Measurements from ENCODE around the gene PDGFRB.

Gene PDGFRB

GRCh38 chr5:150154618-150155128 is 972 bp downstream of the PDGFRB start:
- H3K27ac ChIP-seq (ENCODE audit: low read depth, low read length) = no peak overlapping the region
- H3K27me3 ChIP-seq (ENCODE audit: control insufficient read depth, insufficient read depth, low read length) = peaks cover 4% of the 10 kb centered on the region; the same call in 1 of the 2 replicates
- no peaks in the 10 kb centered on the region for H3K9me3 ChIP-seq (ENCODE audit: control insufficient read depth, insufficient read depth, low read depth, low read length)
- peak overlapping the region; percentile 28 for H3K9ac ChIP-seq (ENCODE audit: low read length)
- H3K4me1 ChIP-seq (ENCODE audit: control insufficient read depth, insufficient read depth, low read length) = peaks cover 40% of the 10 kb centered on the region
- no peaks in the 10 kb centered on the region for H3K36me3 ChIP-seq (ENCODE audit: control insufficient read depth, insufficient read depth, low read length)
- H3K4me3 ChIP-seq (ENCODE audit: low read depth, low read length) = peak overlapping the region; percentile 55; the same call in 1 of the 2 replicates

GRCh38 chr5:150153957-150154617 is 1.6 kb downstream of the PDGFRB start:
- Histone ChIP-seq H3K4me3 (ENCODE audit: low read depth, low read length) (peak overlapping the region; percentile 55; the same call in 1 of the 2 replicates), H3K27me3 (ENCODE audit: control insufficient read depth, insufficient read depth, low read length) (peaks cover 4% of the 10 kb centered on the region; the same call in 1 of the 2 replicates), H3K9me3 (ENCODE audit: control insufficient read depth, insufficient read depth, low read depth, low read length) (no peaks in the 10 kb centered on the region), H3K27ac (ENCODE audit: low read depth, low read length) (no peak overlapping the region), H3K4me1 (ENCODE audit: control insufficient read depth, insufficient read depth, low read length) (peaks cover 40% of the 10 kb centered on the region), H3K9ac (ENCODE audit: low read length) (no peak overlapping the region), H3K36me3 (ENCODE audit: control insufficient read depth, insufficient read depth, low read length) (no peaks in the 10 kb centered on the region)

GRCh38 chr5:150153483-150153882 is 2.2 kb downstream of the PDGFRB start:
- Histone ChIP-seq H3K9ac (ENCODE audit: low read length) (no peak overlapping the region), H3K36me3 (ENCODE audit: control insufficient read depth, insufficient read depth, low read length) (no peaks in the 10 kb centered on the region), H3K27ac (ENCODE audit: low read depth, low read length) (no peak overlapping the region), H3K4me3 (ENCODE audit: low read depth, low read length) (no peak overlapping the region; the same call in 1 of the 2 replicates), H3K4me1 (ENCODE audit: control insufficient read depth, insufficient read depth, low read length) (peaks cover 40% of the 10 kb centered on the region), H3K9me3 (ENCODE audit: control insufficient read depth, insufficient read depth, low read depth, low read length) (no peaks in the 10 kb centered on the region), H3K27me3 (ENCODE audit: control insufficient read depth, insufficient read depth, low read length) (peaks cover 4% of the 10 kb centered on the region; the same call in 1 of the 2 replicates)

- no peaks in the 10 kb centered on the region for H3K9me3 ChIP-seq (ENCODE audit: control insufficient read depth, insufficient read depth, low read depth, low read length)
- H3K27me3 ChIP-seq (ENCODE audit: control insufficient read depth, insufficient read depth, low read length) = peaks cover 4% of the 10 kb centered on the region; the same call in 1 of the 2 replicates
- no peaks in the 10 kb centered on the region for H3K36me3 ChIP-seq (ENCODE audit: control insufficient read depth, insufficient read depth, low read length)
- H3K9ac ChIP-seq (ENCODE audit: low read length) = no peak overlapping the region
- H3K27ac ChIP-seq (ENCODE audit: low read depth, low read length) = no peak overlapping the region
- no peak overlapping the region for H3K4me3 ChIP-seq (ENCODE audit: low read depth, low read length)
- H3K4me1 ChIP-seq (ENCODE audit: control insufficient read depth, insufficient read depth, low read length) = peaks cover 40% of the 10 kb centered on the region
Observed at GRCh38 chr5:150152636-150153462, 2.8 kb downstream of the PDGFRB start.

- peaks cover 29% of the 10 kb centered on the region for H3K4me1 ChIP-seq (ENCODE audit: control insufficient read depth, insufficient read depth, low read length)
Observed at GRCh38 chr5:150149618-150150017, 6.0 kb downstream of the PDGFRB start.

GRCh38 chr5:150148117-150148927 is 7.3 kb downstream of the PDGFRB start:
- Histone ChIP-seq H3K4me1 (ENCODE audit: control insufficient read depth, insufficient read depth, low read length) (peaks cover 29% of the 10 kb centered on the region), H3K9ac (ENCODE audit: low read length) (no peak overlapping the region)

More at GRCh38 chr5:150149618-150150017, 6.0 kb downstream of the PDGFRB start:
- Histone ChIP-seq H3K27ac (ENCODE audit: low read depth, low read length) (no peak overlapping the region), H3K9me3 (ENCODE audit: control insufficient read depth, insufficient read depth, low read depth, low read length) (no peaks in the 10 kb centered on the region), H3K4me3 (ENCODE audit: low read depth, low read length) (no peak overlapping the region), H3K27me3 (ENCODE audit: control insufficient read depth, insufficient read depth, low read length) (no peaks in the 10 kb centered on the region), H3K36me3 (ENCODE audit: control insufficient read depth, insufficient read depth, low read length) (no peaks in the 10 kb centered on the region), H3K9ac (ENCODE audit: low read length) (no peak overlapping the region)

GRCh38 chr5:150147670-150148069 is 8.0 kb downstream of the PDGFRB start:
- Histone ChIP-seq H3K36me3 (ENCODE audit: control insufficient read depth, insufficient read depth, low read length) (no peaks in the 10 kb centered on the region), H3K27me3 (ENCODE audit: control insufficient read depth, insufficient read depth, low read length) (no peaks in the 10 kb centered on the region), H3K4me3 (ENCODE audit: low read depth, low read length) (no peak overlapping the region), H3K4me1 (ENCODE audit: control insufficient read depth, insufficient read depth, low read length) (peaks cover 29% of the 10 kb centered on the region), H3K9me3 (ENCODE audit: control insufficient read depth, insufficient read depth, low read depth, low read length) (no peaks in the 10 kb centered on the region), H3K27ac (ENCODE audit: low read depth, low read length) (no peak overlapping the region), H3K9ac (ENCODE audit: low read length) (no peak overlapping the region)

More at GRCh38 chr5:150148117-150148927, 7.3 kb downstream of the PDGFRB start:
- H3K27ac ChIP-seq (ENCODE audit: low read depth, low read length) = no peak overlapping the region
- H3K9me3 ChIP-seq (ENCODE audit: control insufficient read depth, insufficient read depth, low read depth, low read length) = no peaks in the 10 kb centered on the region
- H3K27me3 ChIP-seq (ENCODE audit: control insufficient read depth, insufficient read depth, low read length) = no peaks in the 10 kb centered on the region
- H3K4me3 ChIP-seq (ENCODE audit: low read depth, low read length) = no peak overlapping the region
- no peaks in the 10 kb centered on the region for H3K36me3 ChIP-seq (ENCODE audit: control insufficient read depth, insufficient read depth, low read length)

- H3K9me3 ChIP-seq (ENCODE audit: control insufficient read depth, insufficient read depth, low read depth, low read length) = no peaks in the 10 kb centered on the region
- no peak overlapping the region for H3K9ac ChIP-seq (ENCODE audit: low read length)
- H3K4me1 ChIP-seq (ENCODE audit: control insufficient read depth, insufficient read depth, low read length) = peaks cover 30% of the 10 kb centered on the region
- no peak overlapping the region for H3K4me3 ChIP-seq (ENCODE audit: low read depth, low read length)
- no peak overlapping the region for H3K27ac ChIP-seq (ENCODE audit: low read depth, low read length)
- no peaks in the 10 kb centered on the region for H3K36me3 ChIP-seq (ENCODE audit: control insufficient read depth, insufficient read depth, low read length)
- H3K27me3 ChIP-seq (ENCODE audit: control insufficient read depth, insufficient read depth, low read length) = no peaks in the 10 kb centered on the region
Observed at GRCh38 chr5:150146862-150147601, 8.6 kb downstream of the PDGFRB start.

- Histone ChIP-seq H3K4me3 (ENCODE audit: low read depth, low read length) (no peak overlapping the region), H3K36me3 (ENCODE audit: control insufficient read depth, insufficient read depth, low read length) (no peaks in the 10 kb centered on the region), H3K4me1 (ENCODE audit: control insufficient read depth, insufficient read depth, low read length) (peaks cover 38% of the 10 kb centered on the region), H3K27ac (ENCODE audit: low read depth, low read length) (no peak overlapping the region), H3K9me3 (ENCODE audit: control insufficient read depth, insufficient read depth, low read depth, low read length) (no peaks in the 10 kb centered on the region), H3K27me3 (ENCODE audit: control insufficient read depth, insufficient read depth, low read length) (no peaks in the 10 kb centered on the region), H3K9ac (ENCODE audit: low read length) (no peak overlapping the region)
Observed at GRCh38 chr5:150146235-150146634, 9.4 kb downstream of the PDGFRB start.

GRCh38 chr5:150144879-150145278 is 10.8 kb downstream of the PDGFRB start:
- Histone ChIP-seq H3K9me3 (ENCODE audit: control insufficient read depth, insufficient read depth, low read depth, low read length) (no peaks in the 10 kb centered on the region), H3K4me1 (ENCODE audit: control insufficient read depth, insufficient read depth, low read length) (peaks cover 51% of the 10 kb centered on the region), H3K36me3 (ENCODE audit: control insufficient read depth, insufficient read depth, low read length) (no peaks in the 10 kb centered on the region), H3K4me3 (ENCODE audit: low read depth, low read length) (no peak overlapping the region), H3K27me3 (ENCODE audit: control insufficient read depth, insufficient read depth, low read length) (no peaks in the 10 kb centered on the region), H3K9ac (ENCODE audit: low read length) (no peak overlapping the region), H3K27ac (ENCODE audit: low read depth, low read length) (no peak overlapping the region)
